Skeletal muscle tissue (tissue), 4 donors: ENCODE data around the gene GRK4. TPM values are rescaled to one million over a fixed set of nuclear protein-coding genes. Genes with fewer than 3 reads are reported as not detected.

Experiments used
- H3K27ac ChIP-seq: one replicate; pipeline ENCODE4 v1.7.0; 2013; ENCODE audit warnings: mild to moderate bottlenecking, low read depth, low read length, inconsistent platforms
- H3K27me3 ChIP-seq, 3 donors: one replicate each; pipeline ENCODE4 v1.7.0; 2013; ENCODE audit warnings: low read length in 3 of 3; ENCODE audit not compliant: control insufficient read depth in 3 of 3, insufficient read depth in 3 of 3
- H3K36me3 ChIP-seq, 3 donors: one replicate each; pipeline ENCODE4 v1.7.0; 2013; ENCODE audit warnings: low read length in 3 of 3; ENCODE audit not compliant: control insufficient read depth in 3 of 3, insufficient read depth in 3 of 3
- H3K4me1 ChIP-seq, 3 donors: one replicate each; pipeline ENCODE4 v1.7.0; 2013; ENCODE audit warnings: low read length in 3 of 3, mild to moderate bottlenecking in 3 of 3; ENCODE audit not compliant: control insufficient read depth in 3 of 3, insufficient read depth in 3 of 3
- H3K4me3 ChIP-seq, 3 donors: one replicate each; pipeline ENCODE4 v1.7.0; 2013; ENCODE audit warnings: low read length in 3 of 3
- H3K9ac ChIP-seq, 3 donors: one replicate each; pipeline ENCODE4 v1.7.0; 2013; ENCODE audit warnings: low read length in 3 of 3, mild to moderate bottlenecking in 3 of 3, moderate library complexity in 2 of 3, low read depth in 1 of 3
- H3K9me3 ChIP-seq, 3 donors: one replicate each; pipeline ENCODE4 v1.7.0; 2013; ENCODE audit warnings: low read length in 3 of 3; ENCODE audit not compliant: control insufficient read depth in 3 of 3
- total RNA-seq: library from RNA; depleted of rRNA; stranded (reverse); fragments of >200 nt; gene quantifications from one replicate; pipeline ENCODE4 v1.2.3, GENCODE V29; 2014
- donor health status: Osteomylitis.

Gene GRK4
- total RNA-seq, 1 donor from 2014 or later, result 12.5 TPM

DNA sequence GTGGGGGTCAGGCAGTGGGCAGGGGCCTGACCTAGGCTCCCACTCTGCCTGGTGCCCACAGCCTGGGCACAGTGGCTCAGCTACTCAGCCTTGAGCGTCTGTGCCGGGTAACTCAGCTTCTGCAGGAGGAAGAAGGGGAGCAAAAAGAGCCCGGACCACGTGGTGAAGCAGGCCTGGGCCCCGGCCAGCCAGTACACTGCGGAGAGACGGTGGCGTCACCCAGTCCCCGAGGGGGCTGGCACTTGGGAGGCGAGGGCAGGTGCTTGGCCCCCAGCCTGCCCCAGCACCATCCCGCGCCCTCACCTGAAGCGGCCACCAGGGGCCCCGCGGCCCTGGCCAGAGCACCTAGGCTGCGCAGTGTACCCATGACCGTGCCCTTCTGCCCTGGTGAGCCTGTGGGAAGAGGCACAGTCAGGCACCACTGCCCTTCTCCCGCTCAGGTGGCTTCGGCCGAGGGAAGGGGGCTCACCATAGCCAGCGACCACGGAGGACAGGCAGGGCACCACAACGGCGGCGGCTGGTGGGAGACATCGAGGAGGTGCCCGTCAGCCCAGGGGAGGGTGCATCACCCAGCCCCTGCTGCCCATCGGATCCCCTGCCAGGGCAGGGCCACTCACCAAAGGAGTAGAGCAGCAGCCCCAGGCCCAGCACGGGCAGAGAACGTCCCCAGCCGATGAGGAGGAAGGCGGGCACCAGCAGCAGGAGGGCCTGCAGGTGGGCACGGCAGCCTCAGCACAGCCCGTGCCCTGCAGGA is 32.4 kb upstream of the GRK4 start:
- peaks cover 20 to 45% (median 43%) of the 10 kb centered on the region in 3 donors for H3K4me1 ChIP-seq
- peaks cover 39 to 44% (median 42%) of the 10 kb centered on the region in 3 donors for H3K36me3 ChIP-seq
- H3K9me3 ChIP-seq, result no peaks in the 10 kb centered on the region
- no peaks in the 10 kb centered on the region for H3K27me3 ChIP-seq
- H3K9ac ChIP-seq, result peak overlapping the region in 1 of 3 donors; percentile 16
- H3K27ac ChIP-seq, result no peak overlapping the region
- H3K4me3 ChIP-seq, result no peak overlapping the region

DNA sequence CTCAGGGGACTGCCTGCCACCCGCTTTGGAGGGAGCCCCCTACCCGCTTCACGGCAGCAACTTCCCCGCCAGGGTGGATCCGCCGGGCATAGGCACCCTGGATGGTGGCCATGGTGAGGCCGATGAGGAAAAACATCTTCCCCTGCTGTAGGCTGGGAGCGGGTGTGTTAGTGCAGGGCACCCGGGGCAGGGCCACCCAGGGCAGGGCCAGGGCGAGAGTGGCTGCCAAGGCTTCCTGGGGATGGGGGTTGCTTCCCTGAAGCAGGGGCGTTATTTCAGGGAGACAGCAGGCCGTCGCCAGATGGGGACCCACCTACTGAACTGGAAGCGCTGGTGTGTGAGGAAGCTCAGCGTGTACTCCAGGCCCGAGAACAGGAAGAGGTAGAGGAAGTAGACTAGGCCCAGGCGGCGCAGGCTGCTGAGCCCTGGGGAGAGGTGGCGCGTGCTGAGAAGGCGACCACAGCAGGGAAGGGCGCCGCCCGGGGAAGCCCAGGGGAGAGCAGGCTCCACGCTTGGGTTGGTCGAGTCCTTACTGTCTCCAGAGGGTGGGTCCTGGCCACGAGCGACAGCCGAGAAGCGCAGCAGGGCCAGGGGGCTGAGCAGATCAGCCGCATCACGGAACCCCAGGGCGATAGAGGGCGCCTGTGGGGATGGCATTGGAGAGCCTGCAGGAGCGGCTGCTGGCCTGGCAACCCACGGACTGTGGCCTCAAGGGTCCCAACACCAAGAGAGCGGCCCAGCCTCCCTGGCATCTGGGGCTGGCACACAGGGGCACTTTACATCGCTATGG is 31.7 kb upstream of the GRK4 start:
- H3K27me3 ChIP-seq, result no peaks in the 10 kb centered on the region
- peaks cover 31 to 36% (median 34%) of the 10 kb centered on the region in 3 donors for H3K36me3 ChIP-seq
- H3K4me3 ChIP-seq, result peak overlapping the region in 1 of 3 donors; percentile 22
- H3K4me1 ChIP-seq, result peaks cover 27 to 52% (median 50%) of the 10 kb centered on the region in 3 donors
- no peaks in the 10 kb centered on the region for H3K9me3 ChIP-seq
- H3K27ac ChIP-seq, result no peak overlapping the region
- H3K9ac ChIP-seq, result peak overlapping the region in 1 of 3 donors; percentile 33

DNA sequence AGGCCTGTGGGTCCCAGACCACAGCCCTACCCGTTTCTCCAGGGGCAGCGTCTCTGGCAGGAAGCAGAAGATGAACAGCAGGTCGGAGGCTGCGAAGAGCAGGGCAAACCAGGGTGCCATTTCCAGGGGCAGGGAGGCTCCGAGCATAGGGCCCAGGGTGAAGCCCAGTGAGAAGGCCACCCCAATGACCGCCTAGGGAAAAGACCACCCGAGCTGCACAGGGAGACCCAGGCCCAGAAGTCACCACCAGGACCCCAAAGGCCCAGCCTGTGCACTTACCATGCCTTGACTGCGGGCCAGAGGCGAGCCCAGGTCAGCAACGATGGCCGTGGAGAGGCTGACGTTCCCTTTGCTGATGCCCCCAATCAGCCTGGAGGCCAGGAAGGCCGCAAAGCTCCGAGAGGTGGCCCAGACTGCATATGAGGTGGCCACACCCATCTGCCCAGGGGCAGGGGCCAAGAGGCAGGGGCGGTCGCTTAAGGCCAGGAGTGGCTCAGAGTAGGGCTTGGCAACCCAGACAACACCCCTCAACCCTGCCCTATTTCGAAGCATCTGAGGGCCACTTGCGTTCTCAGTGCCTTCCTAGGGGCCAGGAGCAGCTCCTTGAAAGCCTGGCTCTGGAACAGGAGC is 30.9 kb upstream of the GRK4 start:
- peak overlapping the region; percentile 2 for H3K27ac ChIP-seq
- H3K4me1 ChIP-seq, result peaks cover 35 to 60% (median 58%) of the 10 kb centered on the region in 3 donors
- no peaks in the 10 kb centered on the region for H3K9me3 ChIP-seq
- no peak overlapping the region for H3K4me3 ChIP-seq
- peak overlapping the region in 1 of 3 donors; percentile 33 for H3K9ac ChIP-seq
- peaks cover 29 to 31% (median 30%) of the 10 kb centered on the region in 3 donors for H3K36me3 ChIP-seq
- no peaks in the 10 kb centered on the region for H3K27me3 ChIP-seq

DNA sequence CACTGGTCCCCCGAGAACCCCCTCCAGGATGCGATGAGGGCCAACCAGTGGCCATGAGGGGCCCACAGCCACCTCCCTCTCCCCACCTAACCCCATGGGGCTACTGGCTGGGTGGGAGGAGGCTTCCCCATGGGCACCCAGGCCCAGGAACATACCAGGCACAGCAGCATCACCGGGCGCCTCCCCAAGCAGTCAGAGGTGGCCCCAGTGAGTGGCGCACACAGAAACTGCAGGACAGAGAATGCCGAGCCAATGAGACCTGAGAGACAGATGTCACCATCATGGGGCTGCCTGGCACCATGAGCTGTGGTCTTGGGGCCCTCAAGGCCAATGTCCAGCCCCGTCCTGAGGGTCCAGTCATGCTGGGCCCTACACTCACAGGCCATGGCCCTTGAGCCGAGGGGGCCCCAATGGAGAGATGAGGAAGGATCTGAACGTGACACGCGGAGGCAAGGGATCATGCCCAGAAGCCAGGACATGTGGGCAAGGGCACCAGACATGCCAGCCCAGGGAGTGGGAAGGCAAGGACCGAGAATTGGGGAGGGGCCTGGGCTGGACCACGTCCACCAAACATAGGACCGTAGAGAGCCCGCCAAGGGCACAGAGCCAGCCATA is 30.3 kb upstream of the GRK4 start:
- Histone ChIP-seq H3K4me1 (peaks cover 38 to 63% (median 61%) of the 10 kb centered on the region in 3 donors), H3K27me3 (no peaks in the 10 kb centered on the region), H3K27ac (peak overlapping the region; percentile 47), H3K4me3 (peak overlapping the region in 2 of 3 donors; percentile 41 to 64), H3K9me3 (no peaks in the 10 kb centered on the region), H3K36me3 (peaks cover 29 to 32% (median 31%) of the 10 kb centered on the region in 3 donors), H3K9ac (peak overlapping the region in 1 of 3 donors; percentile 33)

DNA sequence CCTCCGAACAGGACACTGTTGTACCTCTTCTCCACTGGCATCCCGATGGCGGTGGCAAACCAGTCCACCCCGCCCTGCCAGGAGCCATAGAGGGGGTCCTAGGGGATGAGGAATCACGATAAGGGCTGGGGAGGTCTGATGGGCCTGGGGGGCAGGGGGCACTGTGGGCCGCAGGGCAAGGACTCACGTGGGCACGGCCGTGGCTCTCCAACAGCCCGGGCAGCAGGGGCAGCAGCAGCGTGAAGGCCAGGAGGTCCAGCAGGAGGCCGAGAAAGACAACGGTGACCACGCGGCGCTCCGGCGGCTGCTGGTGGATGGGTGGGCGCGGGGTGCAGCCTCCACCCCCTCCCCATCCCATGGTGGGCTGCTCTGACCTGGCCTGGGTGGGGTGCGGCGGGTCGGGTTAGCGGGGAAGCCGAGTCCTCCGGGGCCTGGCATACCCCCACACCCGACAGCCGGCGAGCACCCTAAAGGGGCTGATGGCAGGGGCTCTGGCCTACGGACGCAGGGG is 29.8 kb upstream of the GRK4 start:
- Histone ChIP-seq H3K4me1 (peaks cover 38 to 63% (median 61%) of the 10 kb centered on the region in 3 donors), H3K4me3 (peak overlapping the region; percentile 56 to 71 (median 64)), H3K27ac (peak overlapping the region; percentile 47), H3K36me3 (peaks cover 29 to 31% (median 30%) of the 10 kb centered on the region in 3 donors), H3K27me3 (no peaks in the 10 kb centered on the region), H3K9me3 (no peaks in the 10 kb centered on the region), H3K9ac (peak overlapping the region; percentile 33 to 71 (median 71))

DNA sequence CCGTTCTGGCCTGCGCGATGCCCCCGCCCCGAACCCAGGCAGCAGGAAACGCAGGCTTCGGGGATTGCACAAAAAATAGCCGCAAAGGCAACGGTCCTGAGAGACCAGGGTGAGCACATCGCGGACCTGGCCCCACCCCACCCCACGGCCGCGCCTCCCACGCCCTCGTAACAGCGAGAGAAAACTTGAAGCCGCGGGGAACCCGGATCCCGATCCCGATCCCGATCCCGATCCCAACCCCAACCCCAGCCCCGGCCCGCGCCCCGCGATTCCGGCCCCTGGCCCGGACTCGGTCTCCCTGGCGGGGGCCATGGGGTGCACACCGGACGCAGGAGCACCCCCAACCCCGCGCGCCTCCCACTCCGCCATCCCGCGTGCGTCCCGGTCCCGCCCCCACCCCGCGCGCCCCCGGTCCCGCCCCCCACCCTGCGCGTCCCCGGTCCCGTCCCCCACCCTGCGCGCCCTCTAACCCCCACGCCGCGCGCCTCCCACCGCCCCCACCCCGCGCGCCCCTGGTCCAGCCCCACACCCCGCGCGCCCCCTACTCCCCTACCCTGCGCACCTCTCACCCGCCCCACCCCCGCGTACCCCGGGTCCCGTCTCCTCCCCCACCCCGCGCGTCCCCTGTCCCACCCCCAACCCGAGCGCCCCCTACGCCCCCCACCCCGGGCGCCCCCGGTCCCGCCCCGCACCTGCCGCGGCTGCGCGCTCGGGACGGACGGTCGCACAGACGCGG is 29.1 kb upstream of the GRK4 start:
- Histone ChIP-seq H3K27ac (peak overlapping the region; percentile 47), H3K4me1 (peaks cover 38 to 63% (median 61%) of the 10 kb centered on the region in 3 donors), H3K4me3 (peak overlapping the region; percentile 86 to 95 (median 94)), H3K27me3 (no peaks in the 10 kb centered on the region), H3K9ac (peak overlapping the region; percentile 33 to 95 (median 71)), H3K36me3 (peaks cover 30 to 33% (median 30%) of the 10 kb centered on the region in 3 donors), H3K9me3 (no peaks in the 10 kb centered on the region)

DNA sequence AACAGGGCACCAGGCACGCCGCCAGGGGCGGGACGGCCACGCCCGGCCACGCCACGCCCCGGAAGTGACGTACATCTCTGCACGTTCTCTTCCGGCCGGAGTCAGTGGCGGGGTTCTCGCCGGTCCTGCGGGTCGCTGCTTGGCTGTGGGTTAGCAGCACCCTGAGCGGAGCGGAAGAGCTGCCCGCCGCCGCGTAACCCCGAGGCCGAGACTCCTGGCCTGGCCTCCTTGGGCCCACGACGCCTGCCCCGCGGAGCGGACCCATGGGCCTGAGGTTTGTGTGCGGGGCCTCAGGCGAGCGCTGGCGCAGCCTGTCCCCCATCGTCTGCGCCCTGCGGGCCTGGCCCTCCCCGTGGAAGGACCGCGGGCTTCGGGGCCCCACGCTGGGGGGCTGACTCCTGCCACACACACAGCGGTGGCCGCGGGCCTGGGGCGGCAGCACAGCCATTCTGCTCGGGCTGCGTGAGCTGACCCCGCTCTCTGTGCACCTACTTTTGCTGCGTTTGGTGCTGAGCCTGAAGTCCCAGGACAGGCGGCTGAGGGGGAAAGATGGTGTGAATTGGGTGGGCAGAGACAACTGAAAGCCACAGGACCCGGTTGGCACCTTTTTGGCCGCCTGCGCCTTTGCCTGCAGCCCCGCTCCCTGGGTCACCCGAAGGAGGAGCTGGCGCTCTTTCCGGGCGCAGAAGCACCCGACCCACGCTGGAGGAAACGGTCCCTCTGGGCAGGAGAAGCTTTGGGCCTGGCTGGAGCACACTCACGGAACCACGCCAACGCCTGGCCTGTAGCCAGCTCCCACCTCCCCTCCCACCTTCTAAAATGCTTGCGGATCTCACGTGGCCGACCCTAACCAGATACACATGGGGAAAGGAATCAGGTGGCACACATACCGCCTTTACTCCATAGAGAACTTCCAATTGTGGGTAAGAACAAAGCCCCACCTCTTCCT is 28.3 kb upstream of the GRK4 start:
- Histone ChIP-seq H3K27me3 (no peaks in the 10 kb centered on the region), H3K9ac (peak overlapping the region; percentile 94 to 95 (median 95)), H3K27ac (peak overlapping the region; percentile 84), H3K4me3 (peak overlapping the region; percentile 86 to 95 (median 94)), H3K9me3 (no peaks in the 10 kb centered on the region), H3K4me1 (peaks cover 38 to 61% (median 60%) of the 10 kb centered on the region in 3 donors), H3K36me3 (peaks cover 31 to 34% (median 32%) of the 10 kb centered on the region in 3 donors)
